ENCODE results near the gene ATP8A1. TPM values are rescaled to one million over a fixed set of nuclear protein-coding genes. Genes with fewer than 3 reads are reported as not detected.

Gene ATP8A1
- total RNA-seq, 2 experiments from 2014 or later, result 37.2 to 38.5 TPM

DNA sequence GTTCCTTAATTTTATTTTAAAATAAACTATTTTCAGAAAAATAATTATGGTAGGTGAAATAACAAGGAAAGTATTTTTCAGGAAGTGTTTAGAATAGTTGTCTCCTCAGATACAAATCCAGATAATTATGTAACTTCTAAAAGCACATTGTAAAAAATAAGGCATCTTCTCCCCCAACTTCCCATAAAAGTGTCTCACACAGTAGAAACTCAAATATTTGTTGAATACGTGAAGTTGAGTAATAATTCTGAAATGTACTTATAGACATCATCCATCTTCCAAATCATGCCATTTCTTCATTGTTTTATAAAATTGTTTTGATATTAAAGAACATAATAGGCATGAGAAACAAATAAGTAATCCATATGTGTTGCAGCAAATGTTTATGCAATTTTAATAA is 241.6 kb downstream of the ATP8A1 start:
- Mint-ChIP-seq H3K4me3 (no peak overlapping the region), H3K9me3 (ENCODE audit: insufficient read depth) (no peaks in the 10 kb centered on the region), H3K27ac (no peak overlapping the region), H3K36me3 (ENCODE audit: low read depth) (peaks cover 19% of the 10 kb centered on the region), H3K4me1 (ENCODE audit: low read depth) (no peaks in the 10 kb centered on the region), H3K27me3 (ENCODE audit: low read depth) (no peaks in the 10 kb centered on the region)
- POLR2A ChIA-PET, result no interaction called here
- CTCF ChIA-PET, result no interaction called here
- ATAC-seq (no peak), DNase-seq (no peak)

DNA sequence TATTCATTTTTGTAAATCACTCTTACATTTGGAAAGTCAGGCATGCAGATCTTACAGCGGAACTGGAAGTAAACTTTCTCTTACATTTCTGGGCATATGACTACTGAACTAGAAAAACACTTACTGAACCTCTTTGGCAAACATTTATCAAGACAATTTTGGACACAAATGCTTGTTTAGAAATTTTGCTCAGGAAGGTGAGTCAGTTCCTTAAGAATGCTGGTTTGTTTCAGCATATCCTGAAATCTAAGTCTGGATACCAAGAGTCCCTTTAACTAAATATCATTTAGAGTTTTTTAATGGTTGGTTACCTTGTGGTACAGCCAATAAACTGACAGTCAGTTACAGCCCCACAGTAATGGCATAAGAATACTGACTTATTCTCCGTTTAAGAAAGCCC is 244.7 kb downstream of the ATP8A1 start:
- ChIA-PET POLR2A (no interaction called here), CTCF (no interaction called here)
- Mint-ChIP-seq H3K9me3 (ENCODE audit: insufficient read depth) (no peaks in the 10 kb centered on the region), H3K4me3 (no peak overlapping the region), H3K4me1 (ENCODE audit: low read depth) (no peaks in the 10 kb centered on the region), H3K36me3 (ENCODE audit: low read depth) (peaks cover 11% of the 10 kb centered on the region), H3K27ac (no peak overlapping the region), H3K27me3 (ENCODE audit: low read depth) (no peaks in the 10 kb centered on the region)
- DNase-seq, result no peak
- no peak for ATAC-seq

GRCh38 chr4:42411803-42412202 is 245.1 kb downstream of the ATP8A1 start:
- ATAC-seq, result no peak
- Mint-ChIP-seq H3K36me3 (ENCODE audit: low read depth) (peaks cover 11% of the 10 kb centered on the region), H3K4me3 (no peak overlapping the region), H3K27me3 (ENCODE audit: low read depth) (no peaks in the 10 kb centered on the region), H3K9me3 (ENCODE audit: insufficient read depth) (no peaks in the 10 kb centered on the region), H3K4me1 (ENCODE audit: low read depth) (no peaks in the 10 kb centered on the region), H3K27ac (no peak overlapping the region)
- CTCF ChIA-PET, result interaction anchor here (0.8 to 1.1 kb wide), 2 partner anchors 40 to 451 kb away, joined by 3 to 4 read pairs; no protein-coding TSS in a partner anchor
- DNase-seq, result no peak
- POLR2A ChIA-PET, result no interaction called here

DNA sequence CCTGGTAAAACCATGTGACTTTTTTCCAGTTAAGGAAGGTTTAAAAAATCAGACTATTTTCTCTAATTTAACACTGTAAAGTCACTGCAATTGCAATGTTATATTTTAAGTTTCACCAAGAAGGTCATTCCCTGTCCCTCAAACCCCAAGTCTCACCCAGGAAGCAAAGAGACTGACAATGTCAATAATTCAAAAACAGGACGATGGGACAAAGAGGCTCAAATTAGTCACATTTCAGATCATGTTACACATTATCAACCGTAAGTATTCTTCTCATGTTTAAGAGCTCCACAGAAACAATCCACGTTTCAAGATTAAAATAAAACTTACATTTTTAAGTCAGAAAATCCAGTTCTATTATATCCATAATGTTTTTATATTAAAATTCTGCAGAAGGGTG is 246.5 kb downstream of the ATP8A1 start:
- H3K4me3 Mint-ChIP-seq, result no peak overlapping the region
- H3K36me3 Mint-ChIP-seq (ENCODE audit: low read depth), result peaks cover 13% of the 10 kb centered on the region
- no peaks in the 10 kb centered on the region for H3K9me3 Mint-ChIP-seq (ENCODE audit: insufficient read depth)
- ATAC-seq, result no peak
- CTCF ChIA-PET, result no interaction called here
- no peaks in the 10 kb centered on the region for H3K4me1 Mint-ChIP-seq (ENCODE audit: low read depth)
- H3K27ac Mint-ChIP-seq, result no peak overlapping the region
- no peaks in the 10 kb centered on the region for H3K27me3 Mint-ChIP-seq (ENCODE audit: low read depth)
- POLR2A ChIA-PET, result no interaction called here
- DNase-seq, result no peak

- POLR2A ChIA-PET, result interaction anchor here (0.7 kb wide), 1 partner anchor 1737 kb away, joined by 3 read pairs; no protein-coding TSS in a partner anchor
- no peaks in the 10 kb centered on the region for H3K9me3 Mint-ChIP-seq (ENCODE audit: insufficient read depth)
- H3K36me3 Mint-ChIP-seq (ENCODE audit: low read depth), result peaks cover 2% of the 10 kb centered on the region
- DNase-seq (no peak), ATAC-seq (no peak)
- CTCF ChIA-PET, result no interaction called here
- no peak overlapping the region for H3K27ac Mint-ChIP-seq
- peaks cover 29% of the 10 kb centered on the region for H3K27me3 Mint-ChIP-seq (ENCODE audit: low read depth)
- H3K4me1 Mint-ChIP-seq (ENCODE audit: low read depth), result peaks cover 2% of the 10 kb centered on the region
- H3K4me3 Mint-ChIP-seq, result no peak overlapping the region
Observed at GRCh38 chr4:42404001-42404400, 252.9 kb downstream of the ATP8A1 start.

GRCh38 chr4:42401171-42401570 is 255.7 kb downstream of the ATP8A1 start:
- Mint-ChIP-seq H3K9me3 (ENCODE audit: insufficient read depth) (no peaks in the 10 kb centered on the region), H3K4me3 (no peak overlapping the region), H3K27me3 (ENCODE audit: low read depth) (peaks cover 52% of the 10 kb centered on the region), H3K4me1 (ENCODE audit: low read depth) (peaks cover 25% of the 10 kb centered on the region), H3K27ac (no peak overlapping the region), H3K36me3 (ENCODE audit: low read depth) (peaks cover 1% of the 10 kb centered on the region)
- POLR2A ChIA-PET, result no interaction called here
- DNase-seq (no peak), ATAC-seq (no peak)
- CTCF ChIA-PET, result no interaction called here

GRCh38 chr4:42399393-42399792 is 257.5 kb downstream of the ATP8A1 start:
- no peak overlapping the region for H3K27ac Mint-ChIP-seq
- ATAC-seq (no peak), DNase-seq (no peak)
- H3K36me3 Mint-ChIP-seq (ENCODE audit: low read depth), result no peaks in the 10 kb centered on the region
- no peaks in the 10 kb centered on the region for H3K9me3 Mint-ChIP-seq (ENCODE audit: insufficient read depth)
- CTCF ChIA-PET, result no interaction called here
- no peak overlapping the region for H3K4me3 Mint-ChIP-seq
- peaks cover 25% of the 10 kb centered on the region for H3K4me1 Mint-ChIP-seq (ENCODE audit: low read depth)
- H3K27me3 Mint-ChIP-seq (ENCODE audit: low read depth), result peaks cover 65% of the 10 kb centered on the region
- POLR2A ChIA-PET, result no interaction called here

- Mint-ChIP-seq H3K4me3 (peak overlapping the region; percentile 76), H3K9me3 (ENCODE audit: insufficient read depth) (no peaks in the 10 kb centered on the region), H3K4me1 (ENCODE audit: low read depth) (peaks cover 25% of the 10 kb centered on the region), H3K27ac (no peak overlapping the region), H3K36me3 (ENCODE audit: low read depth) (no peaks in the 10 kb centered on the region), H3K27me3 (ENCODE audit: low read depth) (peaks cover 65% of the 10 kb centered on the region)
- ATAC-seq, result no peak
- ChIA-PET CTCF (no interaction called here), POLR2A (no interaction called here)
- no peak for DNase-seq
Observed at GRCh38 chr4:42398871-42399331, 258.0 kb downstream of the ATP8A1 start.

- ATAC-seq, result peak; percentile 66
- no peaks in the 10 kb centered on the region for H3K36me3 Mint-ChIP-seq (ENCODE audit: low read depth)
Observed at GRCh38 chr4:42398171-42398870, 258.6 kb downstream of the ATP8A1 start.

GRCh38 chr4:42397635-42398170 is 259.2 kb downstream of the ATP8A1 start:
- Mint-ChIP-seq H3K9me3 (ENCODE audit: insufficient read depth) (no peaks in the 10 kb centered on the region), H3K4me1 (ENCODE audit: low read depth) (peaks cover 25% of the 10 kb centered on the region), H3K27ac (no peak overlapping the region), H3K27me3 (ENCODE audit: low read depth) (peaks cover 64% of the 10 kb centered on the region), H3K4me3 (peak overlapping the region; percentile 76), H3K36me3 (ENCODE audit: low read depth) (no peaks in the 10 kb centered on the region)
- CTCF ChIA-PET, result no interaction called here
- DNase-seq (no peak), ATAC-seq (peak; percentile 42)
- POLR2A ChIA-PET, result no interaction called here

More at GRCh38 chr4:42398171-42398870, 258.6 kb downstream of the ATP8A1 start:
- H3K4me3 Mint-ChIP-seq, result peak overlapping the region; percentile 76
- H3K27me3 Mint-ChIP-seq (ENCODE audit: low read depth), result peaks cover 65% of the 10 kb centered on the region
- no peaks in the 10 kb centered on the region for H3K9me3 Mint-ChIP-seq (ENCODE audit: insufficient read depth)
- POLR2A ChIA-PET, result no interaction called here
- CTCF ChIA-PET, result no interaction called here
- H3K27ac Mint-ChIP-seq, result no peak overlapping the region
- DNase-seq, result peak; percentile 47
- H3K4me1 Mint-ChIP-seq (ENCODE audit: low read depth), result peaks cover 25% of the 10 kb centered on the region

GRCh38 chr4:42396752-42397634 is 259.9 kb downstream of the ATP8A1 start, which contains the start of gene SHISA3:
SHISA3 (plus strand) TSS chr4:42397488; CDS start chr4:42398057, 569 bp downstream.
- Mint-ChIP-seq H3K4me1 (ENCODE audit: low read depth) (peaks cover 25% of the 10 kb centered on the region), H3K27ac (no peak within 1 kb of the TSS), H3K9me3 (ENCODE audit: insufficient read depth) (no peaks in the 10 kb centered on the region), H3K27me3 (ENCODE audit: low read depth) (peaks cover 61% of the 10 kb centered on the region), H3K36me3 (ENCODE audit: low read depth) (no peaks in the 10 kb centered on the region), H3K4me3 (peak within 1 kb of the TSS; percentile 76)
- ATAC-seq (peak; percentile 77), DNase-seq (peak; percentile 62)
- ChIA-PET CTCF (interaction anchor here (0.7 to 1.3 kb wide), 2 partner anchors 26 to 123 kb away, joined by 3 read pairs; no protein-coding TSS in a partner anchor), POLR2A (interaction anchor here (0.6 kb wide), 1 partner anchor 104 kb away, joined by 4 read pairs; no protein-coding TSS in a partner anchor)

GRCh38 chr4:42396361-42396751 is 260.5 kb downstream of the ATP8A1 start:
- ChIA-PET CTCF (interaction anchor here (1.3 kb wide), 1 partner anchor 124 kb away, joined by 3 read pairs; no protein-coding TSS in a partner anchor), POLR2A (interaction anchor here (0.6 kb wide), 1 partner anchor 105 kb away, joined by 4 read pairs; no protein-coding TSS in a partner anchor)
- Mint-ChIP-seq H3K4me1 (ENCODE audit: low read depth) (peaks cover 25% of the 10 kb centered on the region), H3K27ac (no peak overlapping the region), H3K36me3 (ENCODE audit: low read depth) (no peaks in the 10 kb centered on the region), H3K4me3 (peak overlapping the region; percentile 76), H3K9me3 (ENCODE audit: insufficient read depth) (no peaks in the 10 kb centered on the region), H3K27me3 (ENCODE audit: low read depth) (peaks cover 60% of the 10 kb centered on the region)
- DNase-seq (no peak), ATAC-seq (no peak)

All from activated CD8-positive, alpha-beta T cell treated with anti-CD3 and anti-CD28 coated beads, Interleukin-2, amount 10 ng/mL, durations not matched to agents 7 days and 5 days (primary cell).